ENCODE results near the gene DNAI1. TPM values are rescaled to one million over a fixed set of nuclear protein-coding genes. Genes with fewer than 3 reads are reported as not detected.

Gene DNAI1
- total and polyA plus RNA-seq, 2 of the 4 experiments (the other 2 are of a cell fraction): not detected

DNA sequence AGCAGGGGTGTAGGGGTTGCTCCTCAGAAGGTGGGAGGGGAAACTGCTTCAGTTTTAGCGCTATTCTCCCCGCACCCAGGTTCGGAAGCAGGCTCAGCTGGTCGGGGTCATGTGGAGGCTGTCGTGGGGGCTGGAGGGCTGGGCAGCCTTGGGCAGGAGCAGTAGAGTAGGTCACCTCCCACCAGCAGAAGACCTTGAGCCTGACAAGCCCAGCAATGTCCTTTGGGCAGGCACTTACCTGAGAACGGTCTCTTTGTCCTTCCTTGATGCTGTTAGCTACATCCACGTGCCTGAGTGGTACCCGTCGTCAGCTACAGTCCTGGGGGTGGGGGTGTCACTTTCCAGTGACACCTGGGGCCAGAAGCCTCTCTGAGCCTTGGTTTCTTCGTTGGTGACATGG lies 43.9 kb downstream of the DNAI1 start:
- in situ Hi-C loops (cut with MboI; ENCODE audit: low sequenced_read_pairs): no loop called here
- POLR2A ChIA-PET (ENCODE audit: unreplicated experiment): no interaction called here
- no peak for ATAC-seq (ENCODE audit: low read depth)

More for the DNA sequence above, 43.9 kb downstream of the DNAI1 start:
- Histone ChIP-seq H4K20me1 (ENCODE audit: insufficient read depth, low read length) (no peaks in the 10 kb centered on the region; the same call in 1 of the 2 replicates), H3K56ac (ENCODE audit: extremely low read depth, insufficient read depth, low read length) (no peak overlapping the region), H4K91ac (ENCODE audit: insufficient read depth, low read depth, low read length) (no peak overlapping the region), H3K4me3 (ENCODE audit: insufficient read depth, low read depth, low read length) (no peak overlapping the region), H4K8ac (ENCODE audit: low read depth in 2 of 2, low read length in 2 of 2) (no peak overlapping the region), H3K4ac (ENCODE audit: low read depth, low read length) (no peak overlapping the region), H3K4me1 (ENCODE audit: control insufficient read depth, insufficient read depth, low read length) (no peaks in the 10 kb centered on the region; the same call in 1 of the 2 replicates), H3K9me1 (ENCODE audit: insufficient read depth, low read length) (no peaks in the 10 kb centered on the region), H3K36me3 (ENCODE audit: control insufficient read depth, insufficient read depth, low read length) (no peaks in the 10 kb centered on the region), H2BK120ac (ENCODE audit: low read depth, low read length) (no peak overlapping the region), H3K23ac (ENCODE audit: low read depth, low read length) (no peak overlapping the region), H3K9me3 (ENCODE audit: control insufficient read depth, insufficient read depth, low read length) (no peaks in the 10 kb centered on the region), H3K27ac (ENCODE audit: insufficient read depth, low read length) (no peak overlapping the region), H4K5ac (ENCODE audit: low read depth, low read length) (no peak overlapping the region), H2BK5ac (ENCODE audit: low read depth, low read length, poor library complexity, severe bottlenecking) (no peak overlapping the region), H3K4me2 (ENCODE audit: low read depth, low read length) (no peak overlapping the region), H3K18ac (ENCODE audit: low read depth, low read length) (no peak overlapping the region), H2AFZ (replicated peaks; ENCODE audit: low read length, poor library complexity) (no peak overlapping the region), H3K9ac (ENCODE audit: low read depth, low read length) (no peak overlapping the region), H3K27me3 (ENCODE audit: control insufficient read depth, insufficient read depth, low read length) (peaks cover 53% of the 10 kb centered on the region), H2BK20ac (ENCODE audit: low read depth, low read length) (no peak overlapping the region), H2BK15ac (ENCODE audit: low read depth, low read length) (no peak overlapping the region), H2AK5ac (ENCODE audit: low read depth, low read length) (no peak overlapping the region), H3K79me1 (ENCODE audit: low read depth in 1 of 2, low read length in 2 of 2) (no peaks in the 10 kb centered on the region), H2AK9ac (replicated peaks; ENCODE audit: low read depth, low read length, poor library complexity) (no peak overlapping the region), H3K14ac (replicated peaks; ENCODE audit: low read depth, low read length) (no peak overlapping the region)
- CTCF ChIA-PET: interaction anchor here (0.5 to 2.5 kb wide), 5 partner anchors 64 to 98 kb away, joined by 3 to 13 read pairs (median 3); no protein-coding TSS in a partner anchor
- BruUV-seq (replicated peaks): no TSS peak
- intact Hi-C loops (cut with micrococcal nuclease) (no loop called here), dilution Hi-C loops (cut with HindIII; ENCODE audit: low sequenced_read_pairs, unreplicated experiment) (no loop called here)
- DNase-seq: no peak
- WGBS, 2 experiments (ENCODE audit: extremely low coverage in 2 of 2, insufficient read length in 1 of 2): no CpG with 5 or more reads among the region's 10 CpGs
- TF ChIP-seq FOS (IDR thresholded peaks at IDR 0.05; ENCODE audit: low read depth, low read length) (no peak), CEBPB (IDR thresholded peaks at IDR 0.05; ENCODE audit: low read depth, low read length) (no peak), MAZ (IDR thresholded peaks at IDR 0.05; ENCODE audit: borderline replicate concordance, low read depth, low read length) (no peak), MAFK (IDR thresholded peaks at IDR 0.05; ENCODE audit: low read depth, low read length) (no peak), CTCF (conservative IDR thresholded peaks at IDR 0.05; ENCODE audit: low read depth, low read length) (no peak), BHLHE40 (IDR thresholded peaks at IDR 0.05; ENCODE audit: low read depth, low read length) (no peak), CHD1 (IDR thresholded peaks at IDR 0.05; ENCODE audit: low read depth, low read length) (no peak), POLR2A (IDR thresholded peaks at IDR 0.05; ENCODE audit: low read depth, low read length) (no peak), RAD21 (IDR thresholded peaks at IDR 0.05; ENCODE audit: low read length) (no peak), NFE2L2 (IDR thresholded peaks at IDR 0.05; ENCODE audit: low read depth, low read length) (no peak), RFX5 (IDR thresholded peaks at IDR 0.05; ENCODE audit: low read depth, low read length) (no peak), MXI1 (IDR thresholded peaks at IDR 0.05; ENCODE audit: borderline replicate concordance, low read depth, low read length) (no peak), SMC3 (IDR thresholded peaks at IDR 0.05; ENCODE audit: low read depth, low read length) (no peak), RCOR1 (IDR thresholded peaks at IDR 0.05; ENCODE audit: insufficient replicate concordance, low read length) (no peak)
- TF ChIP-seq, protein P1, sequence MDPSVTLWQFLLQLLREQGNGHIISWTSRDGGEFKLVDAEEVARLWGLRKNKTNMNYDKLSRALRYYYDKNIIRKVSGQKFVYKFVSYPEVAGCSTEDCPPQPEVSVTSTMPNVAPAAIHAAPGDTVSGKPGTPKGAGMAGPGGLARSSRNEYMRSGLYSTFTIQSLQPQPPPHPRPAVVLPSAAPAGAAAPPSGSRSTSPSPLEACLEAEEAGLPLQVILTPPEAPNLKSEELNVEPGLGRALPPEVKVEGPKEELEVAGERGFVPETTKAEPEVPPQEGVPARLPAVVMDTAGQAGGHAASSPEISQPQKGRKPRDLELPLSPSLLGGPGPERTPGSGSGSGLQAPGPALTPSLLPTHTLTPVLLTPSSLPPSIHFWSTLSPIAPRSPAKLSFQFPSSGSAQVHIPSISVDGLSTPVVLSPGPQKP (IDR thresholded peaks at IDR 0.05; ENCODE audit: borderline replicate concordance, low read depth, low read length): no peak
- TF ChIP-seq, protein P2, sequence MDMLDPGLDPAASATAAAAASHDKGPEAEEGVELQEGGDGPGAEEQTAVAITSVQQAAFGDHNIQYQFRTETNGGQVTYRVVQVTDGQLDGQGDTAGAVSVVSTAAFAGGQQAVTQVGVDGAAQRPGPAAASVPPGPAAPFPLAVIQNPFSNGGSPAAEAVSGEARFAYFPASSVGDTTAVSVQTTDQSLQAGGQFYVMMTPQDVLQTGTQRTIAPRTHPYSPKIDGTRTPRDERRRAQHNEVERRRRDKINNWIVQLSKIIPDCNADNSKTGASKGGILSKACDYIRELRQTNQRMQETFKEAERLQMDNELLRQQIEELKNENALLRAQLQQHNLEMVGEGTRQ (IDR thresholded peaks at IDR 0.05; ENCODE audit: low read depth, low read length): no peak

Data from IMR-90 (cell line).